GM19463 (cell line): ENCODE data around the gene PHF21A.
A peak's percentile ranks its signal among the peaks of the same experiment; 100 is the strongest.

Experiments
- ATAC-seq: cut with Tn5 transposase; IDR thresholded peaks from one replicate; pipeline ENCODE4 v1.9.1; 2021; ENCODE audit warnings: mild to moderate bottlenecking, moderate library complexity; ENCODE audit not compliant: unreplicated experiment

The PHF21A gene

GRCh38 chr11:46121301-46121723 is at the start of gene PHF21A:
Gene PHF21A, minus strand, starts transcription at chr11:46121454. Its CDS starts 37,235 bp downstream, at chr11:46084219.
- ATAC-seq: peak; percentile 55

- no peak for ATAC-seq
Measured at GRCh38 chr11:46170797-46171196, 49.5 kb upstream of the PHF21A start.

- no peak for ATAC-seq
Measured at GRCh38 chr11:46162700-46163099, 41.4 kb upstream of the PHF21A start.

GRCh38 chr11:46161201-46161600 is 39.9 kb upstream of the PHF21A start:
- ATAC-seq: no peak

GRCh38 chr11:46160100-46160499 is 38.8 kb upstream of the PHF21A start:
- no peak for ATAC-seq

- no peak for ATAC-seq
Measured at GRCh38 chr11:46159680-46160079, 38.4 kb upstream of the PHF21A start.

GRCh38 chr11:46149826-46150225 is 28.6 kb upstream of the PHF21A start:
- ATAC-seq: no peak

GRCh38 chr11:46149342-46149741 is 28.1 kb upstream of the PHF21A start:
- ATAC-seq: no peak

- ATAC-seq: no peak
Measured at GRCh38 chr11:46144741-46145140, 23.5 kb upstream of the PHF21A start.

GRCh38 chr11:46143049-46143806 is 22.0 kb upstream of the PHF21A start:
- no peak for ATAC-seq

GRCh38 chr11:46142561-46142960 is 21.3 kb upstream of the PHF21A start:
- no peak for ATAC-seq

- ATAC-seq: no peak
Measured at GRCh38 chr11:46141597-46141996, 20.3 kb upstream of the PHF21A start.

GRCh38 chr11:46134540-46134939 is 13.3 kb upstream of the PHF21A start:
- ATAC-seq: no peak

- no peak for ATAC-seq
Measured at GRCh38 chr11:46134061-46134460, 12.8 kb upstream of the PHF21A start.

- no peak for ATAC-seq
Measured at GRCh38 chr11:46133119-46133518, 11.9 kb upstream of the PHF21A start.

GRCh38 chr11:46130286-46130940 is 9.2 kb upstream of the PHF21A start:
- no peak for ATAC-seq

- ATAC-seq: no peak
Measured at GRCh38 chr11:46129133-46129532, 7.9 kb upstream of the PHF21A start.

GRCh38 chr11:46127150-46127638 is 5.9 kb upstream of the PHF21A start:
- ATAC-seq: peak; percentile 91

- no peak for ATAC-seq
Measured at GRCh38 chr11:46125284-46125683, 4.0 kb upstream of the PHF21A start.

- no peak for ATAC-seq
Measured at GRCh38 chr11:46122945-46123715, 1.9 kb upstream of the PHF21A start.

- ATAC-seq: peak; percentile 42
Measured at GRCh38 chr11:46121724-46122477, 647 bp upstream of the PHF21A start.
